Measurements from ENCODE around the gene DCUN1D3.

Gene DCUN1D3

GRCh38 chr16:20853143-20853542 lies 47.0 kb downstream of the DCUN1D3 start:
- H3K4me1 Mint-ChIP-seq: peaks cover 30% of the 10 kb centered on the region
- TF ChIP-seq CTCF (IDR thresholded peaks at IDR 0.05; ENCODE audit: unreplicated experiment in 3 of 3): no peak
- peak overlapping the region in 2 of 3 experiments; percentile 71 to 92 for H3K27ac Mint-ChIP-seq
- H3K4me3 Mint-ChIP-seq: no peak overlapping the region
- peaks cover 30% of the 10 kb centered on the region for H3K36me3 Mint-ChIP-seq (ENCODE audit: low read depth)
- H3K9me3 Mint-ChIP-seq: no peaks in the 10 kb centered on the region
- H3K27me3 Mint-ChIP-seq (ENCODE audit: low read depth): no peaks in the 10 kb centered on the region

GRCh38 chr16:20851601-20852000 lies 48.6 kb downstream of the DCUN1D3 start:
- H3K36me3 Mint-ChIP-seq (ENCODE audit: low read depth): peaks cover 30% of the 10 kb centered on the region
- no peaks in the 10 kb centered on the region for H3K27me3 Mint-ChIP-seq (ENCODE audit: low read depth)
- no peaks in the 10 kb centered on the region for H3K9me3 Mint-ChIP-seq
- peak overlapping the region; percentile 84 to 92 (median 91) for H3K27ac Mint-ChIP-seq
- peaks cover 30% of the 10 kb centered on the region for H3K4me1 Mint-ChIP-seq
- no peak overlapping the region for H3K4me3 Mint-ChIP-seq
- TF ChIP-seq CTCF (IDR thresholded peaks at IDR 0.05; ENCODE audit: unreplicated experiment in 3 of 3): no peak

- no peak for TF ChIP-seq CTCF (IDR thresholded peaks at IDR 0.05; ENCODE audit: unreplicated experiment in 3 of 3)
- Mint-ChIP-seq H3K4me3 (no peak overlapping the region), H3K27ac (peak overlapping the region; percentile 84 to 92 (median 91)), H3K27me3 (ENCODE audit: low read depth) (no peaks in the 10 kb centered on the region), H3K9me3 (no peaks in the 10 kb centered on the region), H3K36me3 (ENCODE audit: low read depth) (peaks cover 26% of the 10 kb centered on the region), H3K4me1 (peaks cover 30% of the 10 kb centered on the region)
These were observed 49.2 kb downstream of the DCUN1D3 start for GRCh38 chr16:20850981-20851380.

GRCh38 chr16:20849589-20850390 lies 50.4 kb downstream of the DCUN1D3 start:
- no peaks in the 10 kb centered on the region for H3K9me3 Mint-ChIP-seq
- TF ChIP-seq CTCF (IDR thresholded peaks at IDR 0.05; ENCODE audit: unreplicated experiment in 3 of 3): peak; percentile 96 to 97 (median 97)
- peak overlapping the region; percentile 14 to 92 (median 91) for H3K27ac Mint-ChIP-seq
- peaks cover 30% of the 10 kb centered on the region for H3K4me1 Mint-ChIP-seq
- H3K27me3 Mint-ChIP-seq (ENCODE audit: low read depth): no peaks in the 10 kb centered on the region
- H3K36me3 Mint-ChIP-seq (ENCODE audit: low read depth): peaks cover 18% of the 10 kb centered on the region
- H3K4me3 Mint-ChIP-seq: no peak overlapping the region

- Mint-ChIP-seq H3K4me3 (no peak overlapping the region), H3K4me1 (peaks cover 24% of the 10 kb centered on the region), H3K27me3 (ENCODE audit: low read depth) (no peaks in the 10 kb centered on the region), H3K36me3 (ENCODE audit: low read depth) (peaks cover 15% of the 10 kb centered on the region), H3K9me3 (no peaks in the 10 kb centered on the region), H3K27ac (peak overlapping the region in 1 of 3 experiments; percentile 52)
- TF ChIP-seq CTCF (IDR thresholded peaks at IDR 0.05; ENCODE audit: unreplicated experiment in 3 of 3): no peak
These were observed 52.6 kb downstream of the DCUN1D3 start for GRCh38 chr16:20847550-20847949.

- Mint-ChIP-seq H3K4me1 (peaks cover 17% of the 10 kb centered on the region), H3K9me3 (no peaks in the 10 kb centered on the region)
These were observed 53.6 kb downstream of the DCUN1D3 start for GRCh38 chr16:20846551-20846950.

More at GRCh38 chr16:20846551-20846950, 53.6 kb downstream of the DCUN1D3 start:
- TF ChIP-seq CTCF (IDR thresholded peaks at IDR 0.05; ENCODE audit: unreplicated experiment in 3 of 3): no peak
- no peak overlapping the region for H3K4me3 Mint-ChIP-seq
- no peaks in the 10 kb centered on the region for H3K27me3 Mint-ChIP-seq (ENCODE audit: low read depth)
- H3K36me3 Mint-ChIP-seq (ENCODE audit: low read depth): peaks cover 19% of the 10 kb centered on the region
- no peak overlapping the region for H3K27ac Mint-ChIP-seq

Data from nephron (organoid).